ENCODE data around the gene ZDHHC8.

The ZDHHC8 gene

DNA sequence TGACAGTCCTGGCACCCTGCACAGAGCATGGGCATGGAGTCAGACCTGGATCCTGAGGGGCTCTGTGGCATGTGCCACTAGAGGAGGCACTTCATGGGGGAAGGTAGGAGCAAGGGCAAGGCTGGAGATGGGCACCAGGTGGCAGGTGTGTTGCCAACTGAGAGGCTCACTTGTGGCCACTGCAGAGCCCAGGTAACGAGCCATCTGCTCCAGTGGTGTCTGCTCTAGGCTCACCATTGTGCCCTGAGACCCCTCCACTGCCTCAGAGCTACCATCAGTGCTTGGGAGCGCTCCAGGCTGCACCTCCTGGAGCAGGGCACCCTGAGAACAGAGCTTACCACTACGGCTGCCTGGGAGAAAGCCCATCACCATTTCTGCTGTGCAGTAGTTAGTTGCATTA is 1.3 kb upstream of the ZDHHC8 start:
- DNase-seq: no peak

DNA sequence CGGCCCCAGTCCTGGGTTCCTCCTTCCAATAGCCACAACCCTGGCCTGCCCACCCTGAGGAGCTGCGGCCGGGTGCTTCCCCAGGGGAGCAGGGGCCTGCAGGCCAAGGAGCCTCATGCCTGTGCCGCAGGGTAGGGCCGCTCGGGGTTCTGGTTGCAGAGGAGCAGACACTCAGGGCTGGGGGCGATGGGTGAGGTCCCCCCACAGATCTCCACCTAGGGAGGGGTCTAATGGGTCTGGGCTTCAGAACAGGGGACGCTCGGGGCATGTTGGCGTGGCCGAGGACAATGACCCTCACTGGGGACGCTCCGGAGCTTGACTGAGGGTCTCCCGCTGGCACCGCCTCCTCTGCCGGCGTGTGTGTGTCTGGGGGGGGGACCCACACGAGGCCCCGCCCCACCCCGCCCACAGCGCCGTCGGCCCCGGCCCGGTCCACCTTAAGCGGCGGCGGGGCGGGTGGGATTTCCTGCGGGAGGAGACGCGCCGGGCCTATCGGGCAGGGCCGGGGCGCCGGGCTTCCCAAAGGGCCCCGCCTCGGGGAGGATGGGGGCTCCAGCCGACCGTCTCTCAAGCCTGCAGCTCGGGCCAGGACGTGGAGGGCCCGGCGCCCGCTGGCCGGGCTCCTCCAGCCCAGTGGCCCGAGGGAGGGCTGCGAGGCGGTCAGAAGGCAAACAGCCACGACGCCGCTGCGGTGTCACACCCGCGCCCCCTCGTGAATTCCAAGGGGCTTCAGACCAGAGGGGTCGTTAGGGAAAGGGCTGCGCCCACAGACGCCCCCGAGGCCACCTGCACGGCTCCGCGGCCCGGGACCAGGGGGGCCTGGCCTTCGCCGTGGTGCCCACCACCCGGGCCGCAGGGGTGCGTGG is 640 bp upstream of the ZDHHC8 start:
- peak; percentile 11 for DNase-seq

DNA sequence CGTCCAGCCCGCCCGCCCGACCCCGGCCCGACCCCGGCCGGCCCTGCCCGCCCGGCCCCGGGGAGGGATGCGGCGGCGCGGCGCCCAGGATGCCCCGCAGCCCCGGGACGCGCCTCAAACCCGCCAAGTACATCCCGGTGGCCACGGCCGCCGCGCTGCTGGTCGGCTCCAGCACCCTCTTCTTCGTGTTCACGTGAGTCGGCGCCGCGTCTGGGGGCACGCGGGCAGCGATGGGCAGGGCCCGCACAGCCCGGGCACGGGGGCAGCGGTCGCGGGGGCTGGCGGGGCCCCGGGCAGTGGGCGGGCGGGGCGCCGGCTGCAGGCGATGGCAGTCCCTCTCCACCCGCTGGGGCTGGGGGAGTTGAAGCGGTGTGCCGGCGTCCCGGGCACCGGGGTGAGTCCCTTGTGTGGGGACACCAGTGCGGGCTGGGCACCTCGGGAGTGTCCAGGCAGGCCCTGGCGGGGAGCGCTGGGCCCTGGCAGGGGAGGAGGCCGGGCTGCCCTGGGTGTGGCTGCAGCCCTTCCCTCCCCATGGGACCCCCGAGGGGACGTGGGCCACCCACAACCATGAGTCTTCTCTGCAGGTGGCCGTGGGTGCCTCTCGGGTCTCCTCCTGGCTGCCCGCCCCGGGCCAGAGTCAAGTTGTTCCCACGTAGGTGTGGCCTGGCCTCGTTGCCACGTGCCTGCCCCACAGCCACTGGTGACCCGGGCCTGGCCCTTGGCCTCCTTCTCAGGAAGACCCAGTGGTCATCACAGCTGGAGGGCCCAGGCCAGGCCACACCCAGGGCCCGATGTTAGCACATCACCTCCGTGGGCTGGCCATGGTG is 468 bp downstream of the ZDHHC8 start:
- DNase-seq: no peak

DNA sequence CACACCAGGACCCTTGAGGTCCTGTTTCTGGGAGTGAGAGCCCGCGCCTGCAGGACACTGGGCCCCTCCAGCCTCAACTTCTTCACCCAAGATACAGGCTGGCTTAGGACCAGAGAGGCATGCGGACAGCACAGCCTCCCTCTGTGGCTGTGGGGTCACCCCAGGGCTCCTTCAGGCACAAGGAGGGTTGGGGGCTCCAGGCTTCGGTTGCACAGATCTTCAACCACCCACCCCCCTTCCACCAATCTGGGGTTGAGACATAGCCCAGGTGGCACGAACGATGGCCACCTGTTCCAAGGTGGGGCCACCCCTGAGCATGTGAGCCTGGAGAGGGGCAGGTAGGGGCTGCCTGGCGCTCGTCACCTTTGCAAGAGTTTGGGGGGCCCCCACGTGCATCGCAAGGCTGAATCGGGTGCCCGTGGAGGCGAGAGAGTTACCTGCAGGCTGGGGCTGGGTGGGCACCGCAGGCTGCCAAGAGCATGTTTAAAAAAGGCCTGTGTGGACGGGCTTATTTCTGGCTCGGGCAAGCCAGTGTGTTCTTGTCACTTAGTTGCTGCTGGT is 1.2 kb downstream of the ZDHHC8 start:
- DNase-seq: no peak

DNA sequence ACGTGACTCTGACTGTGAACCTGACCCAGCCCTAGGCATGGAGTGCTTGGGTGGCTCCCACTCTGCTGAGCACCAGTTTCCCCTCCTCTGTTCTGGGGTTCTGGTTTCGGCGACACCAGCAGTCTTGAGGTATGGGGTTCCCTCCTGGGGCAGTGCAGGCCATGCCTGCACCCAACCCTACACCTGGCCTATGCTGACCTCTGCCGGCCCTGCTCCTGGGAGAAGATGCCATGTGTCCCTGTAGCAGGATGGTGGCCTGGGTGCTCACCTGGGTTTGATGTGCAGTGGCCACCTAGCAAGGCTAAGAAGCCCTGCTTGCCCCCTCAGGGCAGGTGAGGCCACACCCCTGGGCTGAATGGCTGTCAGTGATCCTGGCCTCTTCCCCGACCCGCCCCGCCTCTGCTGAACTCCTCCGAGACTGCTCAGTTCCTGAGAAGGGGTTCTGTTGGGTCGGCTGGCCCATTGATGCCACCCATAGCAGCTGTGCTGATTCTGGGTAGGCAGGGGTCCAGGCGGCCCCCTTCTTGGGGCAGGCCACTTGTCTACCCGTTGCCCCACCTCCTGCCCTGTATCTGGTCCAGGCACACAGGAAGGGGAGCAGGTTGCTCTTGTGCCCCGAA is 2.4 kb downstream of the ZDHHC8 start:
- no peak for DNase-seq

DNA sequence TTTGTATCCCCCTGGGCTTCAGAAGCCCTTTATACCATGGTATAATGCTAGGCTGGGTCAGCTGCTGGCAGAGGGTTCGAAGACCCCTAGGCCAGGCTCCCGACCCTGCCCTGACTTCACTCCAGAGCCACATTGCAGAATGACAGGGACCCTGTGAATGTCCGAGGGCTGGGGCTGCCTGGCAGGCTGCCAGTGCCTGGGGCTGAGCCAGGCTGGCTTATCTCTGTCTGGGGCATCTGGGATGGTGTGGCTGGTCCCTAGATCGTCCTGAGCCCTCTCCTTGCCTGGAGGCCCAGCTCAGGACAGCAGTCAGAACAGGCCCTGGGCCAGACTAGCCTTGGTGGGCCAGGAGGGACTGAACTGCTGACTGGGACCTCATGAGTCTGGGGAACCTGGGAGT is 3.7 kb downstream of the ZDHHC8 start:
- no peak for DNase-seq

DNA sequence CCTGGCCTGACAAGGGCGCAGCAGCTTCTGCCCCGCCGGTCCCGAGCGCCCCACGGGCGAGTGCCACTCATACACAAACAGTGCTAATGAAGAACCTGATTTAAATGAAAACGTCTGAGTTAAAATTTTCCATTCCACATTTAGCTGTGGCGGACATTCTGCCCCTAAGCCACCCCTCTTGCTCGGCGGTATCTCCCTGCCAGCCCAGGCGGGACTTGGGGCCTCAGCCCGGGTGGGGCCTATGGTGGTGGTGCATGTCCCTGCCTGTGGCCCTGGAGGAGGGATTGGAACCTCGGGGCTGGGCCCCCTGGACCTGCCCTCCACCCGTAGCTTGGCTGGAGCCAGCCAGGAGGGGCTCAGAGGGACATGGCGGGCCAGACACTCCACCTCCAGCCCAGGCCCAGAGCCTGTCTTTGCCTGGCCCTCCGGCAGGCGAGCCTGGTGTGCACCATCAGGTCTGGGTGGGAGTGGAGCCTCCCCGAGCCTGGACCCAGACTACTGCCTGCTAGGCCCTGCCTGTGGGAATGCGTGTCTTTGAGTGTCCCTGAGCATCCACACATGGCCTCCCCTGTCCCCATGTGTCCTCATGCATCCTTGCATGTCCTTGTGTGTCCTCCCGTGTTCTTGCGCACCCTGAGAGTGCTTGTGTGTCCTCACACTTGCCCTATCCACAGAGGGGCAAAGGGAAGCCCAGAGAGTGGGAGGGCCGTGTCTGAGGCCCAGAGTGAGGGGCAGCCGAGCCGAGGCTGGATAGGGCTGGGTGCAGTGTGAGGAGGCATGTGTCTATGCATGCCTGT is 4.4 kb downstream of the ZDHHC8 start:
- no peak for DNase-seq

DNA sequence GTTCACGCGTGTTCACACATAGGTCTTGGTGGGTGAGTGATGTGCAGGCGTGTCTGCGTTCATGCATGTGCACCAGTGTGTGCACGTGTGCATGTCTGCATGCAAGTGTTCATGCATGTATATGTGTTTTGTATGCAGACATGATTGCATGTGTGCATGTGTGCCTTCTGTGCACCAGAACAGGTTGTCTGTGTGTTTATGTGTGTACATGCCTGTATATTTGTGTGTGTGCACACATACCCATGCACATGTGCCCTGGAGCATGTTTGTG is 4.9 kb downstream of the ZDHHC8 start:
- DNase-seq: no peak

DNA sequence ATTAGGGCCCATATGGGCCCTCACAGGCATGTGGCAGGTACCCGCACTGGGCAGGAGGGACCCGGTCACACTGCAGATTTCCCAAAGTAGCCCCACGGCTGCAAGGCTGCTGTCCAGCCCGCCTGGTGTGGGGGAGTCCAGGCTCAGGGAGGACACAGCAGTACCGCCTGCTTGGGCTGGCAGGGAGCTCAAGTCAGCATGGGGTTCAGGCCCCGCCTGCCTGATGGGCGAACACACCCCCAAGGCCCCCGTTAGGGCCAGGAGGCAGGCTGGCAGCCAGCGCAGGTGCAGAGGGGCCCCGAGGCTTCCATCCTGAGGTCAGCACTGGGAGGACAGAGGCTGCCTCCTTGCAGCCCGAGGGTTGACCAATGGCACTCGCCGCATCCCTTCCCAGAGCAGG is 5.5 kb downstream of the ZDHHC8 start:
- DNase-seq: no peak

DNA sequence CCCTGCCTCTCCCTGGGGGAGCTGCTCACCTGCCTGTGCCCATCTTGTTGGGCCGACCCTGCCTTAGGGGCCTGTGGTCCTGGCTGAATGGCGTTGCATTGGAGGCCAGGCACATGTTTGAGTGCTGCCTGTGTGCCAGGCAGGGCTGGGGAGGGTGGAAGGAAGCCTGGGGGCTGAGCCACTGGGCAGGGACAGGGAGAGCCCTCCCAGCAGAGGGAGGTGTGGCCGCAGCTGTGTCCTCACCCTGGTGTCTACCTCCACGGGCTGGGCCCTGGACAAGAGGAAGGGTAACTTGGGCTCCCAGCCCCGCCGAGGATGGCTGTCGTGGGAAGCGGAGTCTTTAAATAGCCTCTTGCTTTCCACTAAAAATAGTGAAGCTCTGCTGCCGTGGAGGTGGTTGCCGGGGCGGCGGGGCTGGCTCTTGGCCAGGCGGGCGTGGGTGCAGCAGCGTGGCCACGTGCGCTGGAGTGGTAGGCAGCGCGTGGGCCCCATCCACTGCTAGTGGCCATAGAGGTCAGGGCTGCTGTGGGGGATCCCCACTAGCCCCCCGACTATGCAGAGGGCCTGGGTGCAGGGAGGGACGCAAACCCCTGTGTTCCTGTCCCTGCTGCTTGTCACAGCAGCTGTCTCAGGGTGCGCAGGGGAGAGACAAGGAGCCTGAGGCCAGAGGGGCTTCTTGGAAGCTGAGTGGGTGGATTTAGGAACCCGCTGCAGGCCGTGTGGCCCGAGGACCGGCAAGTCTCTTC is 6.2 kb downstream of the ZDHHC8 start:
- DNase-seq: no peak

DNA sequence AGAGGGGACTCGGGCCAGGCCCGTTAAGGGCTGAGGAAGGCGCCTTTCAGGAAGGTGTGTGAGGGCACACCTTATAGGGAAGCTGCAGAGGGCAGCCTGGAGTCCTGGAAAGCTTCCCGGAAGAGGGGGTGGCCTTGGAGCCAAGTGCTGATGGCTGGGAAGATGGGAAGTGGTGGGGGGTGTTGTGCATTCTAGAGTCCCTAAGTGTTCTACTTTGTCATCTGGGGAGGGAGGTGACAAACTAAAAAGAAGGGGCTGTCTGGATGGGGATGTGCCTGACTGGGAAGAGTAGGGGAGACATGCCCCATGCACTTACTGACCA is 6.8 kb downstream of the ZDHHC8 start:
- no peak for DNase-seq

DNA sequence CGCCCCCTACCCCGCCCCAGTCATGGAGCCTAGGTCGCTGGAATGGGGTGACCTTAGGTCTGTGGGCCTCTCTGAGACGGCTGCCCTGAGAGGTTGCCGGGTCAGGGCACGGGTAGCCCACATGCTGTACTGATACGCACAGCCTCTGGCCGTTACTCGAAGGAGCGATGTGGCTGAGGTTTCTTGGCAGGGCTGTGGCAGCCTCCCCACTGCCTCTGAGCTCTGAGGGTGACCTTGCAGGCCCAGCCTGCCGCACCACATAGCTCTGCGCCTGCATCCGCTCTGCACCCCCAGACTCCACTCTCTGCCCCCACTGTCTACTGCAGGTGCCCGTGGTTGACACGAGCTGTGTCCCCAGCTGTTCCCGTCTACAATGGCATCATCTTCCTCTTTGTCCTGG is 7.3 kb downstream of the ZDHHC8 start:
- DNase-seq: no peak

DNA sequence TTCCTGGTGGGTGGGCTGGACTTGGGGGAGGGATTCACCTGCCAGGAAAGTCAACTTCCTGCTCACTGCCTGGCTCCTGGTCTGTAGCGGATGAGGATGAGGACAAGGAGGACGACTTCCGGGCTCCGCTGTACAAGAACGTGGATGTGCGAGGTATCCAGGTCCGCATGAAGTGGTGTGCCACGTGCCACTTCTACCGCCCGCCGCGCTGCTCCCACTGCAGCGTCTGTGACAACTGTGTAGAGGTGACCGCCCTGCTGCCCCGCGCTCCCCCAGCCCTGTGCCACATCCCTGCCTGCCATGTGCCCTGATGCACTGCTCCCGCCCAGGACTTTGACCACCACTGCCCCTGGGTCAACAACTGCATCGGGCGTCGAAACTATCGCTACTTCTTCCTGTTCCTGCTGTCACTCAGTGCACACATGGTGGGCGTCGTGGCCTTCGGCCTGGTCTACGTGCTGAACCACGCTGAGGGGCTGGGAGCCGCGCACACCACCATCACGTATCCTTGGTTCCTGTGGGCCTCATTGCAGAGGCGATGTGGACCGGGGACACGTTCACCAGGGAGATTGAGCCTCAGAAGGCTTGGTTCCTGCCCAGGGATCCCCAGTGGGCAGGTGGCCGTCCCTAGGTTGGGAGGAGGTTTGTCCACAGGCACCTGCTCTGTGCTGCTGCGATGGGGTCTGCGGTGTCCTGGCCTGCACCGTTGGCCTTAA is 7.9 kb downstream of the ZDHHC8 start:
- DNase-seq: no peak

DNA sequence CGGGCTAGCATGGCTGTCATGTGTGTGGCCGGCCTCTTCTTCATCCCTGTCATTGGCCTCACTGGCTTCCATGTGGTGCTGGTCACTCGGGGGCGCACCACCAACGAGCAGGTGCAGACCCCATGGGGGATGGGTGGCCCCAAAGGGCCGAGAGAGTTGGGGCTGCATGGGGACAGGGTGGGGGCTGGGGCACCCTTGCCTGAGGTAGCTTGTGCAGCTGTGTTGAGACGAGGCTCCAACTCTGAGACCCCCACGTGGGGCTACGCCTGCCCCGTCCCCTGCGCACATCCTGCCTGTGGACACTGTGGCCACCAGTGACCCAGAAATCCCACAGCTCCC is 8.5 kb downstream of the ZDHHC8 start:
- no peak for DNase-seq

DNA sequence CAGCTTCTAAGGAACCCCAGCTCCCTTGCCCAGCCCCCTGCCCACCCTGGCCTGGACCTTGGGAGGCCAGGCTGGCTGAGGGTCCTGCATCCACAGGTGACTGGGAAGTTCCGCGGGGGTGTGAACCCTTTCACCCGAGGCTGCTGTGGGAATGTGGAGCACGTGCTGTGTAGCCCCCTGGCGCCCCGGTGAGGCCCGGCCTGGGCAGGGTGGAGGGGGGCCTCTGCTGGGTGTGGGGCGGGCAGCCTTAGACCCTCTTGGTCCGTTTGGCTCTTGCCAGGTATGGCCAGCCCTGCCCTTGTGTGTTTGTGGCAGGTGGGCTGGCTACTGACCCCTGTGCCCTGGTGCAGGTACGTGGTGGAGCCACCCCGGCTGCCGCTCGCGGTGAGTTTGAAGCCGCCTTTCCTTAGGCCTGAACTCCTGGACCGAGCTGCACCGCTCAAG is 8.9 kb downstream of the ZDHHC8 start:
- no peak for DNase-seq

DNA sequence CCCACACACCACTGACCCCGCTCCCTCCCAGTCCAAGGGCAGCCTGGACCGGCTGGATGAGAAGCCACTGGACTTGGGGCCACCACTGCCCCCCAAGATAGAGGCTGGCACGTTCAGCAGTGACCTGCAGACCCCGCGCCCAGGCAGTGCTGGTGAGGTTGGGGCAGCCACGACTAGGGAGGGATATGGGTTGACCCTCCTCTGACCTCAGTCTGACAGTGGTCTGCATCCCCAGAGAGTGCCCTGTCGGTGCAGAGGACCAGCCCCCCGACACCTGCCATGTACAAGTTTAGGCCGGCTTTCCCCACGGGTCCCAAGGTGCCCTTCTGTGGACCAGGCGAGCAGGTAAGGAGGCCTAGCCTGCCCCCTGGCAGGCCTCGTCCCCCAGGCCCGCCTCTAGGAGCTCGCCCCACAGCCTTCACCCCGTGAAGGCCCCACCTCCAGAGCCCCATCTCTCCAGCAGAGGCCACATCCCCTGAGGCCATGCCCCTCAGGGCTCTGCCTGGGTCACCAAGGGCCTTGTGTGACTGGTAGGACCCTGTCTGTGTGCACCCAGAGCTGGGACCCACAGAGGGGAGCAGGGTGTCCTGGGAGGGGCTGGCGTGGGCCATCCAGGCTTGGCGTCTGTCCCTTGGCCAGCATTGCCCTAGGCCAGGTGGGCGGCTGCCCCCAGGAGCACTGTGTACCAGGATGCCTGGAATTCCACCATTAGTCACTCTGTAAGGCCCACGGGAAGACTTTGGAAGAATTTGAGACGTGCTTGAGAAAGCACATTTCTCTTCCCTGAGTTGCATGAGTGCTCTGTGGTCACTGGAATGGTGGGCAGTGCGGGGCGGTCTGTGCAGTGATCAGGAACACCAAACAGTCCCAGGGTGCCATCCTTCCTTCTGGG is 9.8 kb downstream of the ZDHHC8 start:
- DNase-seq: no peak

DNA sequence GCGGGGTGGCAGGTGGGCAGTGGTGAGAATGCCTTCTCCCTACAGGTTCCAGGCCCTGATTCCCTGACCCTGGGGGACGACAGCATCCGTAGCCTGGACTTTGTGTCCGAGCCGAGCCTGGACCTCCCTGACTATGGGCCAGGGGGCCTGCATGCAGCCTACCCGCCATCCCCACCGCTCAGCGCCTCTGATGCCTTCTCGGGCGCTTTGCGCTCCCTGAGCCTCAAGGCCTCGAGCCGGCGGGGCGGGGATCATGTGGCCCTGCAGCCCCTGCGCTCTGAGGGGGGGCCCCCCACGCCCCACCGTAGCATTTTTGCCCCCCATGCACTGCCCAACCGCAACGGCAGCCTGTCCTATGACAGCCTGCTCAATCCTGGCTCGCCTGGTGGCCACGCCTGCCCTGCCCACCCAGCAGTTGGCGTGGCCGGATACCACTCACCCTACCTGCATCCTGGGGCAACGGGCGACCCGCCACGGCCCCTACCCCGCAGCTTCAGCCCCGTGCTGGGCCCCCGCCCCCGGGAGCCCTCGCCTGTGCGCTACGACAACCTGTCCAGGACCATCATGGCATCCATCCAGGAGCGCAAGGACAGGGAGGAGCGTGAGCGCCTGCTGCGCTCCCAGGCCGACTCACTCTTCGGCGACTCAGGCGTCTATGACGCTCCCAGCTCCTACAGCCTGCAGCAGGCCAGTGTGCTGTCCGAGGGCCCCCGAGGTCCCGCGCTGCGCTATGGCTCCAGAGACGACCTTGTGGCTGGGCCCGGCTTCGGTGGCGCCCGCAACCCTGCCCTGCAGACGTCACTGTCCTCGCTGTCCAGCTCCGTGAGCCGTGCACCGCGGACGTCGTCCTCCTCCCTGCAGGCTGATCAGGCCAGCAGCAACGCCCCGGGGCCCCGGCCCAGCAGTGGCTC is 11.4 kb downstream of the ZDHHC8 start:
- no peak for DNase-seq

DNA sequence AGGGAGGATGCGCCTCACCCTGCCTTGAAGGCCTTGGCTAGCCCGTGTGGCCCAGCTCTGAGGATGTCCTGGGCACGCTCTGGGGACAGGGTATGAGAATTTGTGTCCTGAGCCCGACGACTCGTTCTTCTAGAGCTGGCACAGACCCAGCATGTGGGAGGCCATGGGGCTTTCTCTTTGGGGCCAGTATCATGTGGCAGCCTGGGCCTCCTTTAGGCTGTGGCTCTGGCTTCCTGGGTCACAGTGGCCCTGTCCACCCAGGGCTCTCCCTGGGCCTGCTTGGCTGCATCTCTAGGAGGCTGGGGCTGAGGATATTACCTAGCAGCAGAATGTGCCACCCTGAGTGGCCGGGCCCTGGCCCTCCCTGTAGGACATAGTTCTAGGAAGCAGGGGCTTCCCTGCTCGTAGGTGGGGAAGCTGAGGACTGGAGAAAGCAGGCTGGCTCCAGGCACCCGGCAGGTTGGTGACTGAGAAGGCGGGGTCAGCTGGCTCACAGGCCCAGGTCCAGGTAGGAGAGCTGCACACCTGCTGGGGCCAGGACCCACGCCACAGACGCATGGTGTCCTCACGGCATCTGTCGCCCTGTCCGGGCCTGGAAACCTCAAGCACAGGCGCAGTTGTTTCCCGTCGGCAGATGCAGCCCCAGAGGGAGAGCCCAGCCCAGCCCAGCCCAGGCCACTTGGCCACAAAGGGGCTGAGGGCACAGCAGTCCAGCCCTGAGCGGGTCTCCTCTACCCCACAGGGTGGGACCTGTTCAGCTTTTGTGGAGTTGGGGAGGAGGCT is 12.5 kb downstream of the ZDHHC8 start:
- no peak for DNase-seq
